Measurements from ENCODE around the gene ZDHHC5. TPM values are rescaled to one million over a fixed set of nuclear protein-coding genes. Genes with fewer than 3 reads are reported as not detected.
A peak's percentile ranks its signal among the peaks of the same experiment; 100 is the strongest.

The ZDHHC5 gene
- total RNA-seq, 1 donor from 2014 or later: 41.8 TPM

GRCh38 chr11:57641011-57641807 is 26.7 kb upstream of the ZDHHC5 start:
- peak overlapping the region; percentile 62 for H3K9ac ChIP-seq
- H3K36me3 ChIP-seq: no peaks in the 10 kb centered on the region
- TF ChIP-seq EZH2 (IDR thresholded peaks at IDR 0.05) (no peak), EZH2phosphoT487 (IDR thresholded peaks at IDR 0.05) (no peak), CTCF (IDR thresholded peaks at IDR 0.05) (peak; percentile 55)
- peak overlapping the region; percentile 98 for H3K4me3 ChIP-seq
- no peaks in the 10 kb centered on the region for H3K9me3 Mint-ChIP-seq
- H4K20me1 ChIP-seq (ENCODE audit: low read depth): peaks cover 67% of the 10 kb centered on the region
- no peaks in the 10 kb centered on the region for H3K9me3 ChIP-seq (ENCODE audit: low read depth)
- H3K4me1 Mint-ChIP-seq: peaks cover 66% of the 10 kb centered on the region
- peaks cover 87% of the 10 kb centered on the region for H3K79me2 ChIP-seq (ENCODE audit: low read depth)
- H3K27me3 ChIP-seq: no peaks in the 10 kb centered on the region
- H3K4me1 ChIP-seq: peaks cover 67% of the 10 kb centered on the region
- H2AFZ ChIP-seq (replicated peaks): no peak overlapping the region
- peak overlapping the region; percentile 99 for H3K27ac Mint-ChIP-seq
- peaks cover 93% of the 10 kb centered on the region for H3F3A ChIP-seq (ENCODE audit: low read depth)
- peak overlapping the region; percentile 90 for H3K4me2 ChIP-seq
- H3K36me3 Mint-ChIP-seq: peaks cover 22% of the 10 kb centered on the region
- peak overlapping the region; percentile 97 for H3K4me3 Mint-ChIP-seq
- DNase-seq (ENCODE audit: low spot score): peak; percentile 70
- H3K27me3 Mint-ChIP-seq (ENCODE audit: insufficient read depth, low read depth): peaks cover 12% of the 10 kb centered on the region
- H3K27ac ChIP-seq: peak overlapping the region; percentile 98

GRCh38 chr11:57643802-57644201 is 24.1 kb upstream of the ZDHHC5 start:
- no peak overlapping the region for H2AFZ ChIP-seq (replicated peaks)
- TF ChIP-seq EZH2 (IDR thresholded peaks at IDR 0.05): no peak
- no peaks in the 10 kb centered on the region for H3K9me3 Mint-ChIP-seq
- peaks cover 93% of the 10 kb centered on the region for H4K20me1 ChIP-seq (ENCODE audit: low read depth)
- H3K4me2 ChIP-seq: peak overlapping the region; percentile 42
- peaks cover 79% of the 10 kb centered on the region for H3K4me1 ChIP-seq
- H3K36me3 Mint-ChIP-seq: peaks cover 25% of the 10 kb centered on the region
- no peaks in the 10 kb centered on the region for H3K9me3 ChIP-seq (ENCODE audit: low read depth)
- peak overlapping the region; percentile 41 for H3K27ac ChIP-seq
- peak overlapping the region; percentile 50 for H3K4me3 Mint-ChIP-seq
- H3K36me3 ChIP-seq: no peaks in the 10 kb centered on the region
- H3K79me2 ChIP-seq (ENCODE audit: low read depth): peaks cover 68% of the 10 kb centered on the region
- H3K27me3 ChIP-seq: no peaks in the 10 kb centered on the region
- peaks cover 78% of the 10 kb centered on the region for H3K4me1 Mint-ChIP-seq
- no peak overlapping the region for H3K4me3 ChIP-seq
- no peak overlapping the region for H3K9ac ChIP-seq
- peaks cover 20% of the 10 kb centered on the region for H3K27me3 Mint-ChIP-seq (ENCODE audit: insufficient read depth, low read depth)
- no peak for DNase-seq (ENCODE audit: low spot score)
- peak overlapping the region; percentile 8 for H3K27ac Mint-ChIP-seq
- H3F3A ChIP-seq (ENCODE audit: low read depth): peaks cover 98% of the 10 kb centered on the region

- H4K20me1 ChIP-seq (ENCODE audit: low read depth): peaks cover 99% of the 10 kb centered on the region
- peak overlapping the region; percentile 21 for H3K4me3 ChIP-seq
- peak overlapping the region; percentile 42 for H3K4me2 ChIP-seq
- H3K9me3 ChIP-seq (ENCODE audit: low read depth): no peaks in the 10 kb centered on the region
- peaks cover 90% of the 10 kb centered on the region for H3K4me1 ChIP-seq
- TF ChIP-seq CTCF (IDR thresholded peaks at IDR 0.05) (peak; percentile 97), EZH2phosphoT487 (IDR thresholded peaks at IDR 0.05) (no peak)
- H3K27me3 ChIP-seq: no peaks in the 10 kb centered on the region
- Mint-ChIP-seq H3K4me3 (peak overlapping the region; percentile 55), H3K27me3 (ENCODE audit: insufficient read depth, low read depth) (peaks cover 21% of the 10 kb centered on the region), H3K36me3 (peaks cover 25% of the 10 kb centered on the region), H3K4me1 (peaks cover 87% of the 10 kb centered on the region), H3K27ac (no peak overlapping the region), H3K9me3 (peaks cover 1% of the 10 kb centered on the region)
- no peaks in the 10 kb centered on the region for H3K36me3 ChIP-seq
- peaks cover 99% of the 10 kb centered on the region for H3F3A ChIP-seq (ENCODE audit: low read depth)
- H3K27ac ChIP-seq: peak overlapping the region; percentile 41
- peaks cover 56% of the 10 kb centered on the region for H3K79me2 ChIP-seq (ENCODE audit: low read depth)
- no peak overlapping the region for H2AFZ ChIP-seq (replicated peaks)
- DNase-seq (ENCODE audit: low spot score): peak; percentile 92
- H3K9ac ChIP-seq: no peak overlapping the region
Observed at GRCh38 chr11:57644748-57645688, 22.9 kb upstream of the ZDHHC5 start.
